Neuronal stem cell (in vitro differentiated cells): ENCODE data around the gene CAPN8. TPM values are rescaled to one million over a fixed set of nuclear protein-coding genes. Genes with fewer than 3 reads are reported as not detected.

ENCODE experiments used
- DNase-seq: peaks from one replicate; pipeline ENCODE4 v3.0.0-alpha.2; 2013; ENCODE audit warnings: low spot score
- H2AFZ ChIP-seq: one replicate; pipeline ENCODE4 v1.6.1; 2013; ENCODE audit warnings: mild to moderate bottlenecking, low read length, inconsistent platforms
- H2AK5ac ChIP-seq: 2 replicates; pipeline ENCODE4 v1.6.1; 2013; ENCODE audit warnings: low read depth, mild to moderate bottlenecking, inconsistent platforms, low read length, moderate library complexity, mixed read lengths
- H2BK120ac ChIP-seq: 2 replicates; pipeline ENCODE4 v1.6.1; 2013; ENCODE audit warnings: low read depth, mild to moderate bottlenecking, inconsistent platforms, low read length, moderate library complexity, mixed read lengths
- H2BK12ac ChIP-seq: one replicate; pipeline ENCODE4 v1.6.1; 2013; ENCODE audit warnings: low read length, inconsistent platforms
- H2BK15ac ChIP-seq: 2 replicates; pipeline ENCODE4 v1.6.1; 2013; ENCODE audit warnings: mild to moderate bottlenecking, low read length, inconsistent platforms, mixed read lengths
- H2BK5ac ChIP-seq: one replicate; pipeline ENCODE4 v1.6.1; 2013; ENCODE audit warnings: inconsistent platforms, mild to moderate bottlenecking, low read length, moderate library complexity
- H3K14ac ChIP-seq: one replicate; pipeline ENCODE4 v1.6.1; 2013; ENCODE audit warnings: low read length, inconsistent platforms
- H3K18ac ChIP-seq: 2 replicates; pipeline ENCODE4 v1.6.1; 2013; ENCODE audit warnings: low read length, inconsistent platforms
- H3K23ac ChIP-seq: 2 replicates; pipeline ENCODE4 v1.6.1; 2013; ENCODE audit warnings: low read depth, mild to moderate bottlenecking, mixed read lengths, low read length, inconsistent platforms; ENCODE audit not compliant: poor library complexity
- H3K27ac ChIP-seq: replicated peaks from 3 replicates; pipeline ENCODE4 v1.5.1; 2013; ENCODE audit warnings: low read length, inconsistent platforms
- H3K27me3 ChIP-seq, 3 experiments: 2 replicates each; pipeline ENCODE4 v1.6.1; 2013; ENCODE audit warnings: low read length in 3 of 3, mild to moderate bottlenecking in 2 of 3, inconsistent platforms in 1 of 3, low read depth in 1 of 3, mixed read lengths in 1 of 3, moderate library complexity in 1 of 3; ENCODE audit not compliant: control insufficient read depth in 3 of 3, insufficient read depth in 3 of 3
- H3K36me3 ChIP-seq, 2 donors: replicated peaks in 1 of 2; 2 replicates each; pipeline ENCODE4 v1.6.1; 2013; ENCODE audit warnings: low read length in 2 of 2; ENCODE audit not compliant: control insufficient read depth in 2 of 2, insufficient read depth in 2 of 2
- H3K4ac ChIP-seq: 2 replicates; pipeline ENCODE4 v1.6.1; 2013; ENCODE audit warnings: inconsistent platforms, mild to moderate bottlenecking, low read length, moderate library complexity
- H3K4me1 ChIP-seq, 2 donors: 1 replicate in 1 of 2; 2 replicates in 1 of 2; pipeline ENCODE4 v1.6.1; 2013; ENCODE audit warnings: low read length in 2 of 2, low read depth in 1 of 2; ENCODE audit not compliant: control insufficient read depth in 2 of 2, insufficient read depth in 1 of 2
- H3K4me2 ChIP-seq: one replicate; pipeline ENCODE4 v1.6.1; 2013; ENCODE audit warnings: mild to moderate bottlenecking, low read length, inconsistent platforms; ENCODE audit not compliant: insufficient read depth, poor library complexity, severe bottlenecking
- H3K4me3 ChIP-seq, 2 donors: 2 replicates each; pipeline ENCODE4 v1.5.1; 2013; ENCODE audit warnings: low read length in 2 of 2, mild to moderate bottlenecking in 2 of 2, inconsistent platforms in 1 of 2, moderate library complexity in 1 of 2
- H3K79me1 ChIP-seq: one replicate; pipeline ENCODE4 v1.6.1; 2013; ENCODE audit warnings: low read depth, mild to moderate bottlenecking, inconsistent platforms, low read length, moderate library complexity
- H3K9ac ChIP-seq: one replicate; pipeline ENCODE4 v1.6.1; 2013; ENCODE audit warnings: mild to moderate bottlenecking, low read depth, low read length, inconsistent platforms; ENCODE audit not compliant: poor library complexity
- H3K9me3 ChIP-seq, 2 donors: replicated peaks in 1 of 2; 2 replicates each; pipeline versions ENCODE3 to v1.6.1; 2013; ENCODE audit warnings: low read length in 2 of 2, mild to moderate bottlenecking in 2 of 2, inconsistent platforms in 1 of 2, low read depth in 1 of 2, mixed read lengths in 1 of 2, moderate library complexity in 1 of 2; ENCODE audit not compliant: control insufficient read depth in 2 of 2, insufficient read depth in 1 of 2
- H4K8ac ChIP-seq: one replicate; pipeline ENCODE4 v1.6.1; 2013; ENCODE audit warnings: low read depth, mild to moderate bottlenecking, inconsistent platforms, low read length, moderate library complexity
- H4K91ac ChIP-seq: one replicate; pipeline ENCODE4 v1.6.1; 2013; ENCODE audit warnings: low read length, low read depth, mild to moderate bottlenecking, inconsistent platforms; ENCODE audit not compliant: poor library complexity
- WGBS, 2 donors: extraction: QIAGEN DNeasy Blood & Tissue Kit; methylation state at CpG; one replicate each; pipeline ENCODE4 v1.1.7; 2013; ENCODE audit warnings: missing lambda C conversion rate in 2 of 2, mixed read lengths in 1 of 2; ENCODE audit not compliant: insufficient read length in 2 of 2, insufficient replicate concordance in 1 of 2; ENCODE audit errors: extremely low coverage in 2 of 2; 5-methylcytosine and 5-hydroxymethylcytosine counted together
- small RNA-seq: library from polyadenylated mRNA; stranded (forward); fragments of <200 nt; extraction: miRNeasy Mini kit (QIAGEN cat#:217004); gene quantifications from one replicate; pipeline ENCODE3, GENCODE V24; 2013; ENCODE audit not compliant: insufficient read depth

Gene CAPN8

GRCh38 chr1:223492044-223492443 is 173.5 kb downstream of the CAPN8 start:
- Histone ChIP-seq H3K4me2 (no peak overlapping the region), H2BK120ac (no peak overlapping the region), H2BK12ac (no peak overlapping the region), H2BK15ac (no peak overlapping the region), H3K36me3 (no peaks in the 10 kb centered on the region), H2AK5ac (no peak overlapping the region), H3K9me3 (no peaks in the 10 kb centered on the region), H4K8ac (no peak overlapping the region), H2AFZ (no peak overlapping the region), H3K27me3 (no peaks in the 10 kb centered on the region), H3K4me1 (peaks cover 0 to 7% of the 10 kb centered on the region in 2 donors), H3K14ac (no peak overlapping the region), H3K4me3 (no peak overlapping the region), H3K4ac (no peak overlapping the region), H3K27ac (no peak overlapping the region), H3K79me1 (no peaks in the 10 kb centered on the region), H3K9ac (no peak overlapping the region), H4K91ac (no peak overlapping the region), H3K18ac (no peak overlapping the region), H2BK5ac (no peak overlapping the region), H3K23ac (no peak overlapping the region)
- DNase-seq: no peak
- WGBS, 2 donors: no CpG with 5 or more reads among the region's 7 CpGs

Small RNA genes within 50 kb of the gene (small RNA-seq; reads per million reads assigned to genes)
- not detected for gene RNU6-1248P
- not detected for gene SNRPEP10
